ENCODE results near the gene USH2A.

The USH2A gene

GRCh38 chr1:216111842-216112241 lies 311.4 kb downstream of the USH2A start:
- no peak for DNase-seq

- no peak for DNase-seq
These were observed 327.8 kb downstream of the USH2A start for GRCh38 chr1:216095400-216095799.

GRCh38 chr1:216090556-216090955 lies 332.7 kb downstream of the USH2A start:
- no peak for DNase-seq

- no peak for DNase-seq
These were observed 336.6 kb downstream of the USH2A start for GRCh38 chr1:216086678-216087077.

- DNase-seq = no peak
These were observed 341.8 kb downstream of the USH2A start for GRCh38 chr1:216081445-216081844.

- DNase-seq = no peak
These were observed 346.5 kb downstream of the USH2A start for GRCh38 chr1:216076751-216077150.

GRCh38 chr1:216075339-216075738 lies 347.9 kb downstream of the USH2A start:
- no peak for DNase-seq

- no peak for DNase-seq
These were observed 349.3 kb downstream of the USH2A start for GRCh38 chr1:216073793-216074595.

- DNase-seq = no peak
These were observed 352.0 kb downstream of the USH2A start for GRCh38 chr1:216071262-216071661.

GRCh38 chr1:216064643-216065042 lies 358.6 kb downstream of the USH2A start:
- DNase-seq = no peak

- DNase-seq = no peak
These were observed 365.3 kb downstream of the USH2A start for GRCh38 chr1:216057947-216058346.

- no peak for DNase-seq
These were observed 366.2 kb downstream of the USH2A start for GRCh38 chr1:216057063-216057462.

GRCh38 chr1:216055004-216055403 lies 368.2 kb downstream of the USH2A start:
- no peak for DNase-seq

- no peak for DNase-seq
These were observed 368.6 kb downstream of the USH2A start for GRCh38 chr1:216054600-216054999.

GRCh38 chr1:216051071-216051470 lies 372.2 kb downstream of the USH2A start:
- no peak for DNase-seq

GRCh38 chr1:216049741-216050430 lies 373.4 kb downstream of the USH2A start:
- DNase-seq = no peak

GRCh38 chr1:216047811-216048572 lies 375.3 kb downstream of the USH2A start:
- no peak for DNase-seq

- no peak for DNase-seq
These were observed 376.9 kb downstream of the USH2A start for GRCh38 chr1:216046336-216046735.

- no peak for DNase-seq
These were observed 377.8 kb downstream of the USH2A start for GRCh38 chr1:216045400-216045799.

- DNase-seq = no peak
These were observed 378.7 kb downstream of the USH2A start for GRCh38 chr1:216044538-216044937.

- DNase-seq = no peak
These were observed 388.7 kb downstream of the USH2A start for GRCh38 chr1:216034506-216034905.

GRCh38 chr1:216032961-216033614 lies 390.2 kb downstream of the USH2A start:
- no peak for DNase-seq

GRCh38 chr1:216032284-216032683 lies 391.0 kb downstream of the USH2A start:
- no peak for DNase-seq

All from stimulated activated CD8-positive, alpha-beta memory T cell treated with anti-CD3 and anti-CD28 coated beads, Interleukin-4, amount 100 ng/mL, for 48 hours (primary cell).